A673 (cell line): ENCODE results near the gene KATNBL1. TPM values are rescaled to one million over a fixed set of nuclear protein-coding genes. Genes with fewer than 3 reads are reported as not detected.

Source experiments
- BruUV-seq: library from RNA; stranded (reverse); fragments of 400-500 nt; replicated peaks from 2 replicates; lab custom pipeline; 2021; lab: Mats Ljungman, UMichigan
- CTCF ChIA-PET: fragments of 300-600 bp; sonication (Branson Sonifier 250); formaldehyde crosslinking; loops from one replicate; lab custom pipeline; 2022; ENCODE audit warnings: antibody characterized with exemption; lab: Charles Lee
- POLR2A ChIA-PET: fragments of 300-600 bp; sonication (Branson Sonifier 250); formaldehyde crosslinking; loops from one replicate; lab custom pipeline; 2022; ENCODE audit warnings: antibody characterized with exemption; ENCODE audit not compliant: low non-redundant PET; lab: Charles Lee
- DNase-seq: peaks from one replicate; pipeline ENCODE4 v3.0.0-alpha.2; 2015; ENCODE audit warnings: low spot score
- H3K27ac ChIP-seq: fragments of 200-600 bp; sonication (generic); 2 replicates; pipeline ENCODE4 v1.5.1; 2016; ENCODE audit warnings: mixed run types, low read depth, mild to moderate bottlenecking, mixed read lengths, antibody characterized with exemption, low read length; ENCODE audit not compliant: poor library complexity, severe bottlenecking
- H3K27me3 ChIP-seq: fragments of 200-600 bp; sonication (generic); replicated peaks from 2 replicates; pipeline ENCODE4 v1.6.1; 2017; ENCODE audit warnings: mixed run types, low read depth, mild to moderate bottlenecking, mixed read lengths, antibody characterized with exemption, low read length; ENCODE audit not compliant: insufficient read depth, poor library complexity
- H3K36me3 ChIP-seq: fragments of 200-600 bp; sonication (generic); 2 replicates; pipeline ENCODE4 v1.6.1; 2016; ENCODE audit warnings: mixed run types, mild to moderate bottlenecking, mixed read lengths, antibody characterized with exemption, low read length; ENCODE audit not compliant: insufficient read depth, poor library complexity, severe bottlenecking
- H3K4me1 ChIP-seq: fragments of 200-600 bp; sonication (generic); 2 replicates; pipeline ENCODE4 v1.6.1; 2017; ENCODE audit warnings: mixed run types, mild to moderate bottlenecking, mixed read lengths, antibody characterized with exemption, low read length; ENCODE audit not compliant: insufficient read depth, poor library complexity, severe bottlenecking
- H3K4me3 ChIP-seq: fragments of 200-600 bp; sonication (generic); 2 replicates; pipeline ENCODE4 v1.5.1; 2016; ENCODE audit warnings: low read depth, mixed run types, mild to moderate bottlenecking, mixed read lengths, low read length; ENCODE audit not compliant: poor library complexity, severe bottlenecking
- H3K9me3 ChIP-seq: fragments of 200-600 bp; sonication (generic); 2 replicates; pipeline ENCODE4 v1.6.1; 2016; ENCODE audit warnings: mixed run types, low read depth, mild to moderate bottlenecking, mixed read lengths, antibody characterized with exemption, low read length; ENCODE audit not compliant: poor library complexity, severe bottlenecking
- CTCF ChIP-seq: fragments of 300-800, 200-600 bp; sonication (generic); conservative IDR thresholded peaks from 2 replicates; pipeline ENCODE4 v1.5.1; 2017; ENCODE audit warnings: low read depth, mild to moderate bottlenecking, antibody characterized with exemption, low read length, moderate library complexity, mixed read lengths
- EZH2 ChIP-seq: fragments of 200-600 bp; sonication (generic); IDR thresholded peaks from 2 replicates; pipeline ENCODE4 v1.6.1; 2017; ENCODE audit warnings: borderline replicate concordance, low read depth, mild to moderate bottlenecking, mixed read lengths, antibody characterized with exemption, low read length; ENCODE audit not compliant: poor library complexity, severe bottlenecking
- intact Hi-C: fragments of 100-400 bp; cut with micrococcal nuclease; formaldehyde crosslinking; loops from one replicate; pipeline ENCODE4 v1.10.0; 2022; ENCODE audit not compliant: unreplicated experiment
- total RNA-seq: library from RNA; stranded (reverse); gene quantifications from 2 replicates; pipeline ENCODE4 v1.2.3, GENCODE V29; 2021

Gene KATNBL1
- total RNA-seq, 1 experiment from 2014 or later, result 55.1 TPM

GRCh38 chr15:34214135-34214534, 4.2 kb upstream of the KATNBL1 start:
- BruUV-seq, result no TSS peak
- no peak for DNase-seq
- Histone ChIP-seq H3K27ac (no peak overlapping the region), H3K4me3 (no peak overlapping the region), H3K36me3 (no peaks in the 10 kb centered on the region), H3K4me1 (no peaks in the 10 kb centered on the region), H3K27me3 (no peaks in the 10 kb centered on the region), H3K9me3 (no peaks in the 10 kb centered on the region)
- intact Hi-C loops, result no loop called here
- ChIA-PET CTCF (no interaction called here), POLR2A (no interaction called here)
- TF ChIP-seq EZH2 (no peak), CTCF (no peak)

- CTCF ChIA-PET, result no interaction called here
- no peaks in the 10 kb centered on the region for H3K27me3 ChIP-seq
- no peaks in the 10 kb centered on the region for H3K9me3 ChIP-seq
- TF ChIP-seq EZH2 (no peak), CTCF (no peak)
- no TSS peak for BruUV-seq
- H3K4me3 ChIP-seq, result no peak overlapping the region
- no peak overlapping the region for H3K27ac ChIP-seq
- no peaks in the 10 kb centered on the region for H3K36me3 ChIP-seq
- peaks cover under 1% of the 10 kb centered on the region for H3K4me1 ChIP-seq
- intact Hi-C loops, result no loop called here
- POLR2A ChIA-PET, result no interaction called here
- DNase-seq, result no peak
These were observed 3.8 kb upstream of the KATNBL1 start for GRCh38 chr15:34213690-34214089.

GRCh38 chr15:34206011-34206410, 3.9 kb downstream of the KATNBL1 start:
- BruUV-seq, result no TSS peak
- ChIA-PET CTCF (no interaction called here), POLR2A (no interaction called here)
- Histone ChIP-seq H3K4me1 (peaks cover 4% of the 10 kb centered on the region), H3K4me3 (no peak overlapping the region), H3K27ac (no peak overlapping the region), H3K9me3 (no peaks in the 10 kb centered on the region), H3K36me3 (peaks cover 3% of the 10 kb centered on the region), H3K27me3 (no peaks in the 10 kb centered on the region)
- intact Hi-C loops, result no loop called here
- no peak for DNase-seq
- TF ChIP-seq EZH2, result no peak
- TF ChIP-seq CTCF, result no peak
